Ectodermal cell (in vitro differentiated cells): Measurements from ENCODE around the gene DYRK1A.

Source experiments
- H3K27ac ChIP-seq: 2 replicates; pipeline ENCODE4 v1.7.0; 2013; ENCODE audit warnings: mild to moderate bottlenecking, low read depth, low read length; ENCODE audit not compliant: insufficient read depth, poor library complexity, severe bottlenecking
- H3K27me3 ChIP-seq: 2 replicates; pipeline ENCODE4 v1.7.0; 2013; ENCODE audit warnings: mild to moderate bottlenecking, low read length; ENCODE audit not compliant: insufficient read depth, control insufficient read depth, poor library complexity, severe bottlenecking
- H3K36me3 ChIP-seq: one replicate; pipeline ENCODE4 v1.7.0; 2013; ENCODE audit warnings: low read length; ENCODE audit not compliant: control insufficient read depth, insufficient read depth
- H3K4me1 ChIP-seq: one replicate; pipeline ENCODE4 v1.7.0; 2013; ENCODE audit warnings: low read length; ENCODE audit not compliant: control insufficient read depth, insufficient read depth
- H3K4me3 ChIP-seq: 2 replicates; pipeline ENCODE4 v1.7.0; 2013; ENCODE audit warnings: low read depth, low read length, control low read depth; ENCODE audit not compliant: insufficient read depth
- H3K9me3 ChIP-seq: 2 replicates; pipeline ENCODE4 v1.7.0; 2013; ENCODE audit warnings: mild to moderate bottlenecking, low read length, moderate library complexity; ENCODE audit not compliant: control insufficient read depth
- WGBS, 2 experiments: methylation state at CpG; one replicate each; pipeline ENCODE4 v1.1.7; 2013; ENCODE audit warnings: missing lambda C conversion rate in 2 of 2; 5-methylcytosine and 5-hydroxymethylcytosine counted together

Gene DYRK1A

DNA sequence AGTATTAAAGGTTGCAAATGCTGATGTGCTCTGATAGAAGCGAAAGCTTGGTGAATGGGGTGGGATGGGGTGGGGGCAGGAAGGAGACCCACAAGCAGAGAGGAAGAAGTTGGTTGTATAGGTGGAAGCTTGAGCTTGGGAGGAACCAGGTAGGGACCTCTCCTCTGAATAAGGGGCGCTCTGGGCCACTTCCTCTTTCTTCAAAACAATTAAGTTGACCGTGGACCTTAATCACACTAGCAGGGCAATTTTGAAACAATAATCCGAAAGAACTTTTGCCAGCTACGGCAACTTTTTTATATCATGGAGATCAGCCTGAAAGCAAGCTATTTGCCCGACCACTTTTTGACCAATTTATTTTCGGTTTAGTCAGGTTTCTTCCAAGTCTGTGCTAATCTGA lies 1.9 kb upstream of the DYRK1A start:
- H3K27ac ChIP-seq, result no peak overlapping the region

DNA sequence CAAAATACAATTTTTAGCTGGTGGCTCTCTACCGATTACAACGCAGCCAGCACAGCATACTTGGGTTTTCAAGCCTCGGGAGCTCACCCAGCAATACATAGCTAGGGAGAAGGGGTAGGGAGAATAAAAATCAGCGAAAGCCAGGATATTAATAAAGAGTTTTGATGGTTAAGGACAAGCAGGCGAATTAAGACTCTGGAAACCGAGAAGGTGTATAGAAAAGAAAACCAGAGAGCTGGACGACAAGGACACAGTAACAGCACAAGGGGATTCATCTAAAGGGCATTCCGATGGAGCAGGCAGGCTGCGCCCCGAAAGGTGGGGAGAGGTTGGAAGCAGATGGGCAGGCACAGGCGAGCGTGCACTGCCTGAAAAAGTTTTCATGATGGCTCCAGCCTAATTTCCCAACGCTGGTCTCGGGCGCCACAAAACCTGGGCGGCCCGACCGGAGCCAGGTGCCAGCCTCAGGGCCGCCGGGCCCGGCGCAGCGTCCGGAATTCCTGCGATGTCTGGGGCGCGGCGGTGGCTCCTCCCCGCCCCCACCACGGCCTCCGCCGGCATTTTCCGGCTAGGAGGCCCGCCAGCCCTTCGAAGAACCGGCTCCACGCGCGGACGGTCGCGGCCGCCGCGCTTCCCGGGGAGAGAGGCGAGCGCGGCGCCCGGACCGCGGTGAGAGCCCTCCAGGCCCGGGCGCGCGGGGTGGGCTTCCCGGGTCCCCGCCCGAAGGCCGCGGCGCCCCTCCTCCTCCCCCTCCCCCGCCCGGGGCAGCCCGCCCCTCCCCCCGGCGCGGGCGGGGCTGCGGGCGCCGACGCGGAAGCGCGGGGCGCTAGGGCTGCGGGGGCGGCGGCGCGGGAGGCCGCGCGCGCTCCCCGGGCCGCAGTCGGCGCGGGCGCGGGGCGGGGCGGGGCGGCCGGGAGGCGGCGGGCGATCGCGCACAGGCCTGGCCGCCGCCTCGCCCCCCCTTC lies 774 bp upstream of the DYRK1A start:
- H3K27me3 ChIP-seq, result no peaks in the 10 kb centered on the region
- peak overlapping the region; percentile 48 for H3K4me3 ChIP-seq
- peak overlapping the region; percentile 98 for H3K27ac ChIP-seq
- H3K4me1 ChIP-seq, result peaks cover 8% of the 10 kb centered on the region
- WGBS, 2 experiments, result 0 to 1% methylated on average over 104 to 106 of the region's 106 CpGs
- H3K9me3 ChIP-seq, result no peaks in the 10 kb centered on the region
- H3K36me3 ChIP-seq, result no peaks in the 10 kb centered on the region

More for the DNA sequence above, 1.9 kb upstream of the DYRK1A start:
- Histone ChIP-seq H3K36me3 (no peaks in the 10 kb centered on the region), H3K4me1 (peaks cover 4% of the 10 kb centered on the region), H3K9me3 (no peaks in the 10 kb centered on the region), H3K4me3 (peak overlapping the region; percentile 48), H3K27me3 (no peaks in the 10 kb centered on the region)
- 91 to 92% methylated on average over 7 of the region's 7 CpGs for WGBS, 2 experiments

DNA sequence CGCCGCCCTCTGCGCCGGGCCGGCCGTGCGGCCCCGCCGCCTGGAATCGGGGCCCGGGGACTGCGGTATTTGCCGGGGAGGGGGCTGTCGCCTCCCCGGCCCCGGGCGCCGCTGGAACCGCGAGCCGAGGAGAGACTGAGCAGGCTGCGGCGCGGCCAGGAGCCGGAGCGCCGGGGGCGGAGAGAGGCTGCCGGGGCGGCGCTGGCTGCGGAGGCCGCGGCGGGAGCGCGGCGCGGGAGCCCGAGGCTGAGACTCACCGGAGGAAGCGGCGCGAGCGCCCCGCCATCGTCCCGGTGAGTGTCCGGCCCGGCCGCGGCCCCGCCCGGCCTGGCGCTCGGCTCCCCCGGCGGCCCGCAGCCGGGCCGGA lies 746 bp downstream of the DYRK1A start:
- H3K9me3 ChIP-seq, result no peaks in the 10 kb centered on the region
- peaks cover 8% of the 10 kb centered on the region for H3K4me1 ChIP-seq
- peak overlapping the region; percentile 99 for H3K27ac ChIP-seq
- peak overlapping the region; percentile 61 for H3K4me3 ChIP-seq
- WGBS, 2 experiments, result 0 to 1% methylated on average over 61 of the region's 61 CpGs
- no peaks in the 10 kb centered on the region for H3K36me3 ChIP-seq
- no peaks in the 10 kb centered on the region for H3K27me3 ChIP-seq

DNA sequence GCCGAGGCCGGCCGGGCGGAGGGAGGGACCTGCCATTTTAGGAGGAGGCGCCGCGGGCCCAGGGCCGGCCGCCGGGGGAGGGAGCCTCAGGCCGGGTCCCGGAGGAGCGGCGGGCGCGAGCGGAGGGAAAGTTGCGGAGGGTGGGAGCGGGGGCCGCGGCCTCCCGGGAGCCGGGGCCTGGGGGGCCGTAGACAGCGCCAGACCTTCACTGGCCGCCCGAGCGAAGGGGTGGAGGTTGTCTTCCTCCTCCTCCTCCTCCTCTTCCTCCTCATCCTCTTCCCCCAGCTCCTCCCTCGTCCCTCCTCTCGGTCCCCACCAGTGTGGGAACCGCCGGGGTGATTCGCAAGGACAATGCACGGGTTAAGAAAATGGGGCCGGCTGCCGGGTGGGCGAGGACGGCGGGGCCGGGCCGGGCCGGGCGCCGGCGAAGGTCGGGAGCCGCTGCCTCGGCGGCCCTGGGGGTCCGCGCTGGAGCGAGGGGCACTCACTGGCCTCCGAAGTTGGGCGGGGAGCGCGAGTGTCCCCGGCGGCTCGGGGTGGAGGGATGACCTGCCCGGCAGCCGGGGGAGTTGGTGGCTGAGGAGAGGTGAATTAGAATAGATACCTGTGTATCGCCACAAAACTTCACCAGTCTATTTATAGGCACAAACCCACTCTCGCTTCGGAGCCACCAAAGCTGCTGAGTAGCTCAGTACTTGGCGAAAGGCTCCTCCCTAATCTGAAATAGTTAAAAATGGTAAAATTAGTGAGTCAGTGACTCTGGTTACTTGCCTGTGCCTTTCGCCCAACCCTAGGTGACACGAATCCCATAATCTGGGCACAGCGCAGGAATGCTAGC lies 1.3 kb downstream of the DYRK1A start:
- Histone ChIP-seq H3K4me3 (peak overlapping the region; percentile 61), H3K27ac (no peak overlapping the region), H3K36me3 (no peaks in the 10 kb centered on the region), H3K27me3 (no peaks in the 10 kb centered on the region), H3K9me3 (no peaks in the 10 kb centered on the region), H3K4me1 (peaks cover 8% of the 10 kb centered on the region)
- 0 to 1% methylated on average over 67 to 68 of the region's 68 CpGs for WGBS, 2 experiments

DNA sequence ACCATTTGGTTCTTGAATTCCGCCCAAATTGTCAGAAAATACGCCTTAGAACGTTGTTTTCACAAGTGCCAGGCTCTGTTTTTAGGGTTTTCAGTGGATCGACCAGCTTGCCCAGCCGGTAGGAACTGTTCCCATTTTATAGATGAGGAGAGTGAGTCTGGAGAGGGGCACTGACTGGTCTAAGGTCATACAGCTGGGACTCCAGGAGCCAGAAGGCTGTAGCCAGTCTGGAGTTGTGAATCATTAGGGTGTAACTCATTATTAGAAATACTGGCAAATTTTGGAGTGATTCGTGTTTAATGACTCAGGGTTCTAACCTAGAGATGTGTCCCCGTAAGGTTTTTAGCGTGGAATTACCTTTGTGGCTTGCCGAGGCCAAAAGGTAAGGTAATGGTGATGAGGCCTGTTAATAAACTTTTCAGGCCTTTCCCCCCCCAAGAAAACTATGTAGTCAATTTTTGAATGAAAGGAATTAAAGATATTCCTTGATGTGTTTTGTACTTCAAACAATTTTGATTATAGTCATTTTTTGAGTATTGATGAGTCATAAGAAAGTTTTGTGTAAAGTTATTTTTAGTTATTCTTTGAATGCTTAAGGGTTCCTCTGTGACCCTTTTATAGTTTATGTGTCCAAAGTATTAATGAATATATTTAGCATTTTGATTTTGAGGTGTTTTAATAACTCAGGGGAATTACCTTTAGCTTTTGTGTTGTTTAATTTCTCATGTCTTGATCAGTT lies 2.1 kb downstream of the DYRK1A start:
- 15 to 17% methylated on average over 9 of the region's 9 CpGs for WGBS, 2 experiments
- Histone ChIP-seq H3K36me3 (no peaks in the 10 kb centered on the region), H3K4me1 (peaks cover 8% of the 10 kb centered on the region), H3K27ac (no peak overlapping the region), H3K9me3 (no peaks in the 10 kb centered on the region), H3K27me3 (no peaks in the 10 kb centered on the region), H3K4me3 (peak overlapping the region; percentile 61)

DNA sequence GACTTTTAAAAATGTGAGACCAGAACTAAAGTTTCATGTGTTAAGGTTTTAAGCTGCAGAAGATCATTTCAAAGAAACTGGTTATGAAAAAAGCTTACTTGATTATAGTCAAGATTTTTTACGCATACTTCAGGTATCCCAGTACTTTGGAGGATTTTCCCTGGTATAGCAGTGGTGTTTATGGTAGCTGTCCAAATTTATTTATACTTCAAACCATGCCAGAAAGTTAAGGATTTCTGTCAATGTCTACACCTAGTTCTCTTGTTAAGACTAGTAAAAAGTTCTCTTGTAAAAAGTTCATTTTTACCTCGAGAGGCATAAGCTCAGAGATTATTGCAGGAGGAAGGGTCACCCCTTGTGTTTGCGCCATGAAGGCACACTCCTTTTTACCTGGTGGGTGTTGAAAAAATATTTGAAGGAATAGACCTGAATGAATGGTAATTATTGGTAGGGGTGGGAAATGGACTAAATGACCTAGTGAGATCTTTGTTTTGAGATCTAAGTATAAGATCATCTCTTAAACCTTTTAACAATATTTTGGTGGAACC lies 2.8 kb downstream of the DYRK1A start:
- 71% methylated on average over 3 of the region's 3 CpGs for WGBS, 2 experiments
- peak overlapping the region; percentile 61 for H3K4me3 ChIP-seq
- H3K27ac ChIP-seq, result no peak overlapping the region
- H3K9me3 ChIP-seq, result no peaks in the 10 kb centered on the region
- peaks cover 8% of the 10 kb centered on the region for H3K4me1 ChIP-seq
- H3K36me3 ChIP-seq, result no peaks in the 10 kb centered on the region
- no peaks in the 10 kb centered on the region for H3K27me3 ChIP-seq

DNA sequence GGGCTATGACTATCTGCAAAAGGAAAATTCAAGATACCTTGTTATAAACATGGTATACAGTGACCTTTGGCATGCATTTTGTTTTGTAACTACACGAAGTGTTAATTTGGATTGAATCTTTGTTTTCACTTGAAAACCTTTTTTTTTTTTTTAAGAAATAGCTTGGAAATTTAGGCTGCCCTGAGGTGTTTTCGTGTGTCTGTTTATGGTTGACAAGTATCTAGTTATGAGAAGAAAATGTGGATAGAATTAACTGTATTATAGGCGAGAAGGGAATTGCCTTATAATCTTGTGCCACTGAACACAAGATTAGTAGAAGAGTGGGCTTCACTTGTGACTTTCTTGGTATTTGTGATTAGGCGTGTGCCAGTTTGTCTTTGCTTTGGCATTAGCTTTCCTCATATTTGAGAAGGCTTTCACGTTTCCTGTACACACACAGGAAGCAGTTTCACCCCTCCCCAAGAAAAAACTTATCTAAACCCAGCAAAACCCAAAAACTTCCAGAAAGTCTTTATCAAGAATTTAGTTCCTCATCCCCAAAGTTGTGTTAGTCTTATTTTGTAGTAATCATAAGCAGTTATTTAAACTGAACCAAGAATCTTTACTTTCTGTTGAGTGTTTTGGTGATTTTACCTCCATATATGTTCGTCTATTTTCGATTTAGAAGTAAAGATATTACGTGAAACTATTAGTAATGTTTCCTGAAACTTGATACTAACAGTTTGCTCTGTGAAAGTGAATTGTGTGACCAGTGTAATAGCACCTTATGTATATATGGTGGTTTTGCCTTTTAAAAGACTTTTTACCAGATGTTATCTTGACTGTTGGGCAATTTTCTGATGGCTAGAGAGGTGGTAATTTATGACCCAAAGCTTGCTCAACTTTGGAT lies 3.8 kb downstream of the DYRK1A start:
- H3K4me3 ChIP-seq, result no peak overlapping the region
- H3K36me3 ChIP-seq, result no peaks in the 10 kb centered on the region
- H3K9me3 ChIP-seq, result no peaks in the 10 kb centered on the region
- no peak overlapping the region for H3K27ac ChIP-seq
- peaks cover 4% of the 10 kb centered on the region for H3K4me1 ChIP-seq
- no peaks in the 10 kb centered on the region for H3K27me3 ChIP-seq
- WGBS, 2 experiments, result 73 to 79% methylated on average over 8 of the region's 8 CpGs

DNA sequence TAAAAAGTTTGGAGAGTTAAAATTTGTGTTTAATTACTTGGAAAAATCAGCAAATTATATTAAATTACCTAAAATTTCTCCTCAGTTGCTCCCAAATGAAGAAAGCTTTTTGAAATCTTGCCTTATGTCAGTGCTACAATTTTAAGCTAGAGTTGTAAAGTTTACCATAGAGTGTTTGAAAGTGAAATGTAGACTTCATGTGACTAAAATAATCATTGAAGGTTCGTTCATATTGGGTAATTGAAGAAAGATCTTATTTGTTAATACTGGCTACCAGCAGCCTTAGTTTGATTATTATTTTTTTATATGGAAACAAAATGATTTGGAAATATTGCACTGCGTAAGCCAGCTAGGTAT lies 4.4 kb downstream of the DYRK1A start:
- Histone ChIP-seq H3K27me3 (no peaks in the 10 kb centered on the region), H3K4me1 (peaks cover 4% of the 10 kb centered on the region), H3K4me3 (no peak overlapping the region), H3K9me3 (no peaks in the 10 kb centered on the region), H3K27ac (no peak overlapping the region), H3K36me3 (no peaks in the 10 kb centered on the region)
- WGBS, 2 experiments, result 90 to 94% methylated on average over 2 of the region's 2 CpGs

DNA sequence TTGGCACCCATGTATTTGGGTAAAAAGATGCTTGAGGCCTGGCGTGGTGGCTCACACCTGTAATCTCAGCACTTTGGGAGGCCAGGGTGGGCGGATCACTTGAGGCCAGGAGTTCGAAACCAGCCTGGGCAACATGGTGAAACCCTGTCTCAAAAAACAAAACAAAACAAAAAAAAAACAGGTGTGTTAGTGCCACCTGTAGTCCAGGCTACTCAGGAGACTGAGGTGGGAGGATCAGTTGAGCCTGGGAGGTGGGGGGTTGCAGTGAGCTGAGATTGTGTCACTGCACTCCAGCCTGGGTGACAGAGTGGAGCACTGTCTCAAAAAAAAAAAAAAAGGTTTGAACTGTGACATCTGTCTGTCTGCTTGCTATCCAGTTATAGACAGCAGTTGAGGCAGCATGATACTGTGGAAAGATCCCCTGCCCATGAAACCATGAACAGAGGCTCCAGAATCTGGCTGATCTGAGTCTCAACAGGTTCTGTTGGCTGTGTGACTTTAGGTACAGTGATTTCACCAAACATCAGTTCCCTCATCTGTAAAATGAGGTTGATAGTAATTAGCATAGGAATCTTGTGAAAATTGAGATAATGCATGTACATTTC lies 5.7 kb downstream of the DYRK1A start:
- no peaks in the 10 kb centered on the region for H3K9me3 ChIP-seq
- H3K27ac ChIP-seq, result no peak overlapping the region
- H3K36me3 ChIP-seq, result no peaks in the 10 kb centered on the region
- no peak overlapping the region for H3K4me3 ChIP-seq
- 88 to 99% methylated on average over 3 of the region's 3 CpGs for WGBS, 2 experiments
- H3K27me3 ChIP-seq, result no peaks in the 10 kb centered on the region
- H3K4me1 ChIP-seq, result peaks cover 4% of the 10 kb centered on the region
